Breast epithelium (tissue), 3 donors: Measurements from ENCODE around the gene RPL4.

Experiments used
- POLR2A ChIP-seq: fragments of 450-650 bp; IDR thresholded peaks from one replicate; pipeline ENCODE4 v1.6.1; 2016; ENCODE audit warnings: antibody characterized with exemption, mild to moderate bottlenecking, moderate library complexity
- POLR2AphosphoS5 ChIP-seq, 3 donors: sonication (generic); formaldehyde crosslinking; IDR thresholded peaks; one replicate each; pipeline ENCODE4 v1.6.1; 2017; ENCODE audit warnings: antibody characterized with exemption in 3 of 3
- TF ChIP-seq, protein P1 (sequence below), 3 donors: fragments of 450-650 bp; IDR thresholded peaks; one replicate each; pipeline ENCODE4 v1.5.1; 2016 to 2017; ENCODE audit warnings: antibody characterized with exemption in 3 of 3, mild to moderate bottlenecking in 3 of 3, moderate library complexity in 3 of 3

GRCh38 chr15:66497502-66498455 is 6.9 kb downstream of the RPL4 start, which contains the start of gene SNAPC5:
- TF ChIP-seq, protein P1, sequence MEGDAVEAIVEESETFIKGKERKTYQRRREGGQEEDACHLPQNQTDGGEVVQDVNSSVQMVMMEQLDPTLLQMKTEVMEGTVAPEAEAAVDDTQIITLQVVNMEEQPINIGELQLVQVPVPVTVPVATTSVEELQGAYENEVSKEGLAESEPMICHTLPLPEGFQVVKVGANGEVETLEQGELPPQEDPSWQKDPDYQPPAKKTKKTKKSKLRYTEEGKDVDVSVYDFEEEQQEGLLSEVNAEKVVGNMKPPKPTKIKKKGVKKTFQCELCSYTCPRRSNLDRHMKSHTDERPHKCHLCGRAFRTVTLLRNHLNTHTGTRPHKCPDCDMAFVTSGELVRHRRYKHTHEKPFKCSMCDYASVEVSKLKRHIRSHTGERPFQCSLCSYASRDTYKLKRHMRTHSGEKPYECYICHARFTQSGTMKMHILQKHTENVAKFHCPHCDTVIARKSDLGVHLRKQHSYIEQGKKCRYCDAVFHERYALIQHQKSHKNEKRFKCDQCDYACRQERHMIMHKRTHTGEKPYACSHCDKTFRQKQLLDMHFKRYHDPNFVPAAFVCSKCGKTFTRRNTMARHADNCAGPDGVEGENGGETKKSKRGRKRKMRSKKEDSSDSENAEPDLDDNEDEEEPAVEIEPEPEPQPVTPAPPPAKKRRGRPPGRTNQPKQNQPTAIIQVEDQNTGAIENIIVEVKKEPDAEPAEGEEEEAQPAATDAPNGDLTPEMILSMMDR (IDR thresholded peaks at IDR 0.05) = peak; percentile 87 to 98 (median 96)
- TF ChIP-seq POLR2A (no peak), POLR2AphosphoS5 (IDR thresholded peaks at IDR 0.05) (peak; percentile 90 to 92 (median 91))
